Measurements from ENCODE around the gene TMUB1. TPM values are rescaled to one million over a fixed set of nuclear protein-coding genes. Genes with fewer than 3 reads are reported as not detected.

Gene TMUB1
- total RNA-seq, 1 experiment from 2014 or later: 45.4 TPM

GRCh38 chr7:151125846-151126481 is 42.7 kb upstream of the TMUB1 start:
- Histone ChIP-seq H2AK5ac (ENCODE audit: insufficient read length, low read length) (no peak overlapping the region), H3K4me1 (ENCODE audit: insufficient read depth, low read length) (peaks cover 3% of the 10 kb centered on the region; the same call in 1 of the 2 replicates), H2BK15ac (ENCODE audit: low read depth, low read length) (no peak overlapping the region), H2BK5ac (ENCODE audit: insufficient read length, low read length) (no peak overlapping the region), H4K8ac (replicated peaks; ENCODE audit: insufficient read length, low read depth, low read length) (no peak overlapping the region), H3K18ac (ENCODE audit: insufficient read length, low read depth, low read length) (no peak overlapping the region), H3K4ac (ENCODE audit: low read depth, low read length) (no peak overlapping the region), H2AFZ (ENCODE audit: low read length) (no peak overlapping the region), H4K91ac (ENCODE audit: insufficient read length, low read depth, low read length) (no peak overlapping the region), H3K14ac (ENCODE audit: insufficient read depth, low read length) (no peak overlapping the region; the same call in 1 of the 2 replicates), H4K20me1 (ENCODE audit: control insufficient read depth, insufficient read depth, insufficient read length) (no peaks in the 10 kb centered on the region), H2BK120ac (ENCODE audit: low read depth, low read length, poor library complexity, severe bottlenecking) (no peak overlapping the region), H3K9me3 (ENCODE audit: control insufficient read depth, low read depth, low read length) (no peaks in the 10 kb centered on the region), H3K79me1 (ENCODE audit: insufficient read depth, low read depth, low read length, poor library complexity, severe bottlenecking) (no peaks in the 10 kb centered on the region), H3K23me2 (ENCODE audit: insufficient read length, low read depth, low read length, poor library complexity, severe bottlenecking) (peaks cover 10% of the 10 kb centered on the region), H3K4me2 (ENCODE audit: insufficient read depth, insufficient read length, low read length) (peak overlapping the region; percentile 51), H3K27ac (ENCODE audit: insufficient read length, low read depth, low read length) (no peak overlapping the region), H2BK20ac (ENCODE audit: low read depth, low read length, poor library complexity, severe bottlenecking) (no peak overlapping the region), H3K56ac (ENCODE audit: insufficient read length, low read depth, low read length) (no peak overlapping the region), H3K27me3 (ENCODE audit: insufficient read depth, low read length) (no peaks in the 10 kb centered on the region), H3K79me2 (ENCODE audit: insufficient read depth, low read length) (no peaks in the 10 kb centered on the region), H3K23ac (ENCODE audit: insufficient read length, low read depth, low read length) (no peak overlapping the region), H4K5ac (ENCODE audit: insufficient read length, low read depth, low read length) (no peak overlapping the region), H3T11ph (ENCODE audit: low read length) (no peak overlapping the region), H3K9ac (ENCODE audit: extremely low read depth, insufficient read length, low read length) (no peak overlapping the region), H2BK12ac (ENCODE audit: insufficient read length, low read depth, low read length) (no peak overlapping the region)
- peaks cover 19 to 26% of the 10 kb centered on the region in 2 experiments for H3K4me1 Mint-ChIP-seq
- DNase-seq: no peak
- peaks cover 29 to 54% (median 41%) of the 10 kb centered on the region in 3 experiments for H3K36me3 Mint-ChIP-seq (ENCODE audit: insufficient read depth in 1 of 3, low read depth in 3 of 3)
- TF ChIP-seq CTCF (conservative IDR thresholded peaks at IDR 0.05): no peak
- WGBS (ENCODE audit: extremely low coverage, insufficient read length, low lambda C conversion rate): no CpG with 5 or more reads among the region's 58 CpGs
- peak overlapping the region; percentile 70 to 85 for H3K4me3 Mint-ChIP-seq
- H3K9me3 Mint-ChIP-seq: no peaks in the 10 kb centered on the region
- H3K27me3 Mint-ChIP-seq (ENCODE audit: low read depth): peaks cover 16% of the 10 kb centered on the region
- H3K27ac Mint-ChIP-seq: no peak overlapping the region

Measured in H9 (cell line).